Aorta (tissue), 5 donors: ENCODE data around the gene CSGALNACT2. TPM values are rescaled to one million over a fixed set of nuclear protein-coding genes. Genes with fewer than 3 reads are reported as not detected.
"Not testable (repeated sequence)": the region's sequence is repeated elsewhere in the genome, so short reads cannot be mapped to it uniquely, and the experiment has no call there.

Experiments
- ATAC-seq: fragments of 200-7000 bp; cut with Tn5 transposase; one replicate; pipeline ENCODE4 v1.9.1; 2022; ENCODE audit warnings: moderate library complexity; ENCODE audit not compliant: low FRiP score
- DNase-seq, 2 donors: peaks; one replicate each; pipeline ENCODE4 v3.0.0-alpha.2; 2020
- H3K27ac ChIP-seq, 2 donors: one replicate each; pipeline ENCODE4 v1.5.1; 2013; ENCODE audit warnings: low read length in 2 of 2, mild to moderate bottlenecking in 2 of 2, moderate library complexity in 2 of 2, control low read depth in 1 of 2, inconsistent platforms in 1 of 2, low read depth in 1 of 2
- H3K27me3 ChIP-seq, 2 donors: one replicate each; pipeline ENCODE4 v1.6.1; 2013; ENCODE audit warnings: control low read depth in 1 of 2, low read length in 1 of 2, mild to moderate bottlenecking in 1 of 2, moderate library complexity in 1 of 2; ENCODE audit not compliant: insufficient read depth in 2 of 2, control insufficient read depth in 1 of 2
- H3K36me3 ChIP-seq, 2 donors: one replicate each; pipeline ENCODE4 v1.6.1; 2013; ENCODE audit warnings: control low read depth in 1 of 2, low read length in 1 of 2, mild to moderate bottlenecking in 1 of 2; ENCODE audit not compliant: insufficient read depth in 2 of 2, control insufficient read depth in 1 of 2
- H3K4me1 ChIP-seq, 2 donors: one replicate each; pipeline ENCODE4 v1.6.1; 2013; ENCODE audit warnings: low read length in 2 of 2, control low read depth in 1 of 2, mild to moderate bottlenecking in 1 of 2, moderate library complexity in 1 of 2; ENCODE audit not compliant: insufficient read depth in 2 of 2, control insufficient read depth in 1 of 2
- H3K4me3 ChIP-seq, 2 donors: one replicate each; pipeline ENCODE4 v1.5.1; 2013; ENCODE audit warnings: low read length in 2 of 2, control low read depth in 1 of 2, mild to moderate bottlenecking in 1 of 2
- H3K9me3 ChIP-seq: one replicate; pipeline ENCODE4 v1.6.1; 2013; ENCODE audit warnings: mild to moderate bottlenecking, low read length; ENCODE audit not compliant: control insufficient read depth
- WGBS, 2 donors: extraction: QIAGEN DNeasy Blood & Tissue Kit; methylation state at CpG; one replicate each; pipeline ENCODE4 v1.1.7; 2013; 5-methylcytosine and 5-hydroxymethylcytosine counted together
- intact Hi-C, 2 donors: fragments of 100-400 bp; cut with DNase I; formaldehyde crosslinking; loops; one replicate each; pipeline versions ENCODE4 v1.14.2 to v1.15.0; 2022
- polyA plus RNA-seq, 2 donors: library from polyadenylated mRNA; stranded (reverse); fragments of 200-250 nt; gene quantifications; one replicate each; pipeline ENCODE4 v1.2.3, GENCODE V29; 2013
- total RNA-seq, 2 donors: library from RNA; stranded (reverse); fragmentation: NEBNext Ultra II Directional; extraction: Animal tissue kit (Norgen Biotek cat#: 25700); gene quantifications; one replicate each; pipeline ENCODE4 v1.2.1, GENCODE V29; 2021
- donor health status: healthy with polysubstance abuse.
- donor health status: Bipolar disorder and iron deficiency.
- donor health status: DM: no; HTN: no; CAD: no.
- donor health status: DM: no; HTN: no; CAD: no.
- donor health status: DM: yes; HTN: yes; CAD: no.

The CSGALNACT2 gene
- total and polyA plus RNA-seq, 4 donors, result 18.2 to 35.8 (median 26.4) TPM

- ATAC-seq (no peak), DNase-seq (no peak)
- no peaks in the 10 kb centered on the region for H3K4me1 ChIP-seq
- H3K27me3 ChIP-seq, result no peaks in the 10 kb centered on the region
- H3K27ac ChIP-seq, result no peak overlapping the region
- no peaks in the 10 kb centered on the region for H3K36me3 ChIP-seq
- 91 to 94% methylated on average over 5 of the region's 5 CpGs for WGBS, 2 donors
- no peak overlapping the region for H3K4me3 ChIP-seq
- intact Hi-C loops, result no loop called here
- H3K9me3 ChIP-seq, result no peaks in the 10 kb centered on the region
Measured at GRCh38 chr10:43141421-43141820, 3.2 kb downstream of the CSGALNACT2 start.

GRCh38 chr10:43145311-43145710 lies 7.1 kb downstream of the CSGALNACT2 start:
- no peaks in the 10 kb centered on the region for H3K36me3 ChIP-seq
- no peak for DNase-seq

GRCh38 chr10:43145936-43146335 lies 7.7 kb downstream of the CSGALNACT2 start:
- DNase-seq, H3K4me1 ChIP-seq, H3K27ac ChIP-seq, ATAC-seq, H3K36me3 ChIP-seq, H3K27me3 ChIP-seq, H3K9me3 ChIP-seq, intact Hi-C loops, H3K4me3 ChIP-seq: not testable (repeated sequence)
- 91 to 96% methylated on average over 1 of the region's 1 CpG for WGBS, 2 donors

More at GRCh38 chr10:43145311-43145710, 7.1 kb downstream of the CSGALNACT2 start:
- Histone ChIP-seq H3K9me3 (no peaks in the 10 kb centered on the region), H3K27me3 (no peaks in the 10 kb centered on the region), H3K4me1 (no peaks in the 10 kb centered on the region), H3K4me3 (no peak overlapping the region), H3K27ac (no peak overlapping the region)
- intact Hi-C loops, result no loop called here
- ATAC-seq, result no peak
- 87 to 91% methylated on average over 6 of the region's 6 CpGs for WGBS, 2 donors

- no peak overlapping the region for H3K27ac ChIP-seq
- H3K36me3 ChIP-seq, result no peaks in the 10 kb centered on the region
- WGBS, 2 donors, result 31 to 37% methylated on average over 2 of the region's 2 CpGs
- no peaks in the 10 kb centered on the region for H3K9me3 ChIP-seq
- H3K27me3 ChIP-seq, result no peaks in the 10 kb centered on the region
- intact Hi-C loops, result no loop called here
- H3K4me1 ChIP-seq, result peaks cover 0 to 4% of the 10 kb centered on the region in 2 donors
- DNase-seq (no peak), ATAC-seq (no peak)
- H3K4me3 ChIP-seq, result no peak overlapping the region
Measured at GRCh38 chr10:43151371-43151770, 13.1 kb downstream of the CSGALNACT2 start.

- no peaks in the 10 kb centered on the region for H3K27me3 ChIP-seq
- ATAC-seq (no peak), DNase-seq (no peak)
- WGBS, 2 donors, result 53 to 64% methylated on average over 2 of the region's 2 CpGs
- H3K27ac ChIP-seq, result no peak overlapping the region
- no peaks in the 10 kb centered on the region for H3K36me3 ChIP-seq
- peaks cover 0 to 4% of the 10 kb centered on the region in 2 donors for H3K4me1 ChIP-seq
- H3K9me3 ChIP-seq, result no peaks in the 10 kb centered on the region
- intact Hi-C loops, result no loop called here
- no peak overlapping the region for H3K4me3 ChIP-seq
Measured at GRCh38 chr10:43153901-43154300, 15.7 kb downstream of the CSGALNACT2 start.

- WGBS, 2 donors, result 95 to 97% methylated on average over 2 of the region's 2 CpGs
- no peaks in the 10 kb centered on the region for H3K9me3 ChIP-seq
- no peak overlapping the region for H3K4me3 ChIP-seq
- intact Hi-C loops, result no loop called here
- H3K36me3 ChIP-seq, result no peaks in the 10 kb centered on the region
- no peak overlapping the region for H3K27ac ChIP-seq
- ATAC-seq (no peak), DNase-seq (no peak)
- H3K27me3 ChIP-seq, result no peaks in the 10 kb centered on the region
- peaks cover 2 to 4% of the 10 kb centered on the region in 2 donors for H3K4me1 ChIP-seq
Measured at GRCh38 chr10:43155221-43155620, 17.0 kb downstream of the CSGALNACT2 start.

- H3K4me1 ChIP-seq, result peaks cover 2 to 4% of the 10 kb centered on the region in 2 donors
- ATAC-seq (no peak), DNase-seq (no peak)
- H3K36me3 ChIP-seq, result no peaks in the 10 kb centered on the region
- intact Hi-C loops, result no loop called here
- no peaks in the 10 kb centered on the region for H3K9me3 ChIP-seq
- no peak overlapping the region for H3K4me3 ChIP-seq
- no peaks in the 10 kb centered on the region for H3K27me3 ChIP-seq
- H3K27ac ChIP-seq, result no peak overlapping the region
- 95 to 100% methylated on average over 1 of the region's 1 CpG for WGBS, 2 donors
Measured at GRCh38 chr10:43155741-43156140, 17.5 kb downstream of the CSGALNACT2 start.

- intact Hi-C loops, result no loop called here
- Histone ChIP-seq H3K36me3 (no peaks in the 10 kb centered on the region), H3K4me3 (no peak overlapping the region), H3K4me1 (peaks cover 0 to 2% of the 10 kb centered on the region in 2 donors), H3K9me3 (no peaks in the 10 kb centered on the region), H3K27me3 (no peaks in the 10 kb centered on the region), H3K27ac (no peak overlapping the region)
- no peak for DNase-seq
- ATAC-seq, result no peak
- 54 to 56% methylated on average over 9 of the region's 9 CpGs for WGBS, 2 donors
Measured at GRCh38 chr10:43156590-43157341, 18.5 kb downstream of the CSGALNACT2 start.

- Histone ChIP-seq H3K9me3 (no peaks in the 10 kb centered on the region), H3K4me3 (no peak overlapping the region), H3K27ac (no peak overlapping the region), H3K4me1 (peaks cover 0 to 2% of the 10 kb centered on the region in 2 donors), H3K36me3 (peaks cover 2 to 6% of the 10 kb centered on the region in 2 donors), H3K27me3 (no peaks in the 10 kb centered on the region)
- no peak for DNase-seq
- no peak for ATAC-seq
- intact Hi-C loops, result no loop called here
- WGBS, 2 donors, result 92 to 94% methylated on average over 6 of the region's 6 CpGs
Measured at GRCh38 chr10:43158636-43159035, 20.4 kb downstream of the CSGALNACT2 start.
